ENCODE results near the gene HFE.

Gene HFE

GRCh38 chr6:26140254-26140966 is 53.2 kb downstream of the HFE start:
- DNase-seq = no peak

- DNase-seq = no peak
Observed at GRCh38 chr6:26140967-26141294, 53.7 kb downstream of the HFE start.

- no peak for DNase-seq
Observed at GRCh38 chr6:26141378-26141904, 54.2 kb downstream of the HFE start.

- DNase-seq = no peak
Observed at GRCh38 chr6:26142026-26142425, 54.8 kb downstream of the HFE start.

Measured in hematopoietic multipotent progenitor cell treated with erythropoietin and hydrocortisone succinate and interleukin-3 and kit ligand, for 6 days (in vitro differentiated cells).